Epithelial cell of esophagus (primary cell): ENCODE data around the gene DARS1.

Experiments
- DNase-seq: peaks from one replicate; pipeline ENCODE4 v3.0.0; 2010; ENCODE audit warnings: low read depth
- H3K4me3 ChIP-seq: 2 replicates; pipeline ENCODE4 v1.5.1; 2011; ENCODE audit warnings: mild to moderate bottlenecking, low read length, control low read depth
- TF ChIP-seq, protein P1 (sequence below): IDR thresholded peaks from 2 replicates; pipeline ENCODE4 v1.5.1; 2011; ENCODE audit warnings: low read depth, mild to moderate bottlenecking, low read length, control low read depth, inconsistent platforms; ENCODE audit not compliant: insufficient read depth; ENCODE audit errors: missing control alignments

DARS1 gene

DNA sequence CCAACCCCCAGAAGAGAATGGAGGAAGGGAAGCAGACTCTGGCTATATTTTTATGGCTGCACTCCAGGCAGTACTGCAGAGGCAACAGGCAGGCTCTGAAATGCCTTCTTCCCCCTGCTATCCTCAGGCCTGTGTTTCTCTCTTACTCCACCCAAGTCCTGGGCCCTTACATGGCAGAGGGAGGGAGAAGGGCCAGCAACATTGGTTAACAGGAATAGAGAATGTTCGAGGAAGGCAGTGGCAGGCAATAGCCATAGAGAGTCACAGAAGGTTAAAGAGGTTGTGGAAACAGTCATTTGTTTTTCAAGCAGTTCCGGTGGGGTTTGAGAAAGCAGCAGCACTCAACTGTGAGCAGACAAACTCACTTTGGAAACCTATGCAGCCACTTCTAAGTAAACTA, 15.1 kb upstream of the DARS1 start:
- TF ChIP-seq, protein P1, sequence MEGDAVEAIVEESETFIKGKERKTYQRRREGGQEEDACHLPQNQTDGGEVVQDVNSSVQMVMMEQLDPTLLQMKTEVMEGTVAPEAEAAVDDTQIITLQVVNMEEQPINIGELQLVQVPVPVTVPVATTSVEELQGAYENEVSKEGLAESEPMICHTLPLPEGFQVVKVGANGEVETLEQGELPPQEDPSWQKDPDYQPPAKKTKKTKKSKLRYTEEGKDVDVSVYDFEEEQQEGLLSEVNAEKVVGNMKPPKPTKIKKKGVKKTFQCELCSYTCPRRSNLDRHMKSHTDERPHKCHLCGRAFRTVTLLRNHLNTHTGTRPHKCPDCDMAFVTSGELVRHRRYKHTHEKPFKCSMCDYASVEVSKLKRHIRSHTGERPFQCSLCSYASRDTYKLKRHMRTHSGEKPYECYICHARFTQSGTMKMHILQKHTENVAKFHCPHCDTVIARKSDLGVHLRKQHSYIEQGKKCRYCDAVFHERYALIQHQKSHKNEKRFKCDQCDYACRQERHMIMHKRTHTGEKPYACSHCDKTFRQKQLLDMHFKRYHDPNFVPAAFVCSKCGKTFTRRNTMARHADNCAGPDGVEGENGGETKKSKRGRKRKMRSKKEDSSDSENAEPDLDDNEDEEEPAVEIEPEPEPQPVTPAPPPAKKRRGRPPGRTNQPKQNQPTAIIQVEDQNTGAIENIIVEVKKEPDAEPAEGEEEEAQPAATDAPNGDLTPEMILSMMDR = no peak
- no peak overlapping the region for H3K4me3 ChIP-seq

DNA sequence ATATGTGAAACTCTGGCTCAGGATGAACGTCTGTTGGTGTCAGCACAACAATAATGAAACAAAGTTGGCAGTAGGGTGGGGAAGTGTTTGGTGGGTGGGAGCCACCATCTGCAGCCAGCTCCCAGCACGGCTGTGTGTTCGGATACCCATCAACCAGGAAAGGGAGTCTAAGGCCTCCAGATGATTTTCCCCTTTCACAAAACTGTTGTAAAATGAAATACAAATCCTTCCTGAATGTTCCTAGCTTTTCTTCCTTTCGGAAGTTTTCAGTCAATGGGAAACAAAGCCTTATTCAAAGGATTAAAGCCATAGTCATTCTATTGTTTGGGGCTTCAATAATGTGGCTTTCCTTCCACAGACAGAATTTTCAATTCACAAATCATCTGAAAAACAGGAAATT, 14.5 kb upstream of the DARS1 start:
- TF ChIP-seq, protein P1 = no peak
- H3K4me3 ChIP-seq = no peak overlapping the region
- DNase-seq = no peak

More for the DNA sequence above, 15.1 kb upstream of the DARS1 start:
- DNase-seq = no peak

DNA sequence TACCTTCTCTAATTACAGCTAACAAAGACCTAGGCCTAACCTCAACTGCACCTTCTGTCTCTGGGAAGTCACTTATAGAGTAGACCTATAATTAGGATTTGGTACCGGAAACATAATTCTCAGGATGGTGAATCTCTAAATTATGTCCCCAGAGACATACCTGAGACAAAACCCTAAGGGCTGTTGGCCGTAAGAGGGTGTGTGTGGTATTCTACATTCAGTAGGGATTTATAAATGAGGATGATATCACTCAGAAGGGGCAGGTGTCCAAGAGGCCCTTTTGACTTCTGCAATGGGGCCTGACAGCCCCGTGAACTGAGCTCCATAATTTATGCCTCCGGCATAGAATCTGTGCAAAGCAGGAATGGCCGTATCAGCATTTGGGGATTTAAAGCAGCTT, 13.5 kb upstream of the DARS1 start:
- DNase-seq = no peak
- H3K4me3 ChIP-seq = no peak overlapping the region
- TF ChIP-seq, protein P1 = no peak

DNA sequence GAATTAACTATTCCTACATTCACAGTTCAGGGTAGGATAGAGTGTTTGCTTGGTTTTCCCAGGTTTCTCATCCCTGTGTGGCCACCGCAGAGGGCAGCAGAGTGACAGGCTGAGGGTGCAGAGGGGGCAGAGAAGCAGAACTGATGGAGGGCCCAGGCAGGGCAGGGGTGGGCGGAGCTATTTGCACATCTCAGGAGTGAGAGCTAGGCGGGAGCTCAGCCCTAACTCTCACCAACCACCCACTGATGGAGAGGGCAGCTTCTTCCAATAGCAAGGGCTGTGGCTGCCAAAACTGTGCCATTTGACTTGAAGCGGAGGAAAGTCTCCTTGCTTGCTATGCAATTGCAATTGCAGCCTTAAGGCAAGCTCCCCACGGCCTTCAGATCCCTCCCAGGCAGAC, 12.0 kb upstream of the DARS1 start:
- TF ChIP-seq, protein P1 = no peak
- H3K4me3 ChIP-seq = no peak overlapping the region
- no peak for DNase-seq

DNA sequence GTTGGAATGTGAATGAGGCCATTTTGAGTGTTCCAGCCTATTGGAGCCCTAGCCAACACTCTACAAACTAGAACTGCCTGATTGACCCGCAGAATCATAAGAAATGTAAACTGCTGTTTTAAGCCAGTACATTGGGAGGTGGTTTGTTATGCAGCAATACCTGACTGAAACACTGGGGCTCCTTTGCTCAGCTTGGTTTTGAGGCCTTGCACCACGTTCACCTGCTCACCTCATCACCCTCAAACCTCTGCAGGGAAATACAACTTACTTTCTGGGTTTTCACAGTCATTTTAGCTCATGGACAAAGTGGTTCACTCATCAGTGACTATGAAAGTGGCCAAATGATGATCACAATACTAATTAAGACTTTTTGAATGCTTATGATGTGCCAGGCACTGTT, 10.9 kb upstream of the DARS1 start:
- no peak overlapping the region for H3K4me3 ChIP-seq
- DNase-seq = no peak
- TF ChIP-seq, protein P1 = no peak

DNA sequence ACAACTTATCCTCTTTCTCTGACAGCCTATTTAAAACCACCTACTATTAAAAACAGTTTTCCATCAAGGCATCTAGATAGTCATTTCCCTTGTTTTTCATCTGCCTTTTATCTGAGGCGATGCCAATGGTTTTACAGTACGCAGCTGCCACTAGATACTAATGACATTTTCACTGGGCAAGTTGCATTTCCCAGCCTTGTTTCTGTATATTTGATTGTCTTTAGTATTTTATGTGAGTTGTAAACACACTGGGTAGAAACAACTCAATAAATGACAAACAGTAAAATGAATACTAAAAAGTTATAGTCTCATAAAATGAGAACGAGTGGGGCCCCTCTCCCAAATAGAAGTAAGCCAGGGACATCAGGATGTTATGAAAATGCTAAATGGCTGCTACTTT, 8.9 kb upstream of the DARS1 start:
- no peak overlapping the region for H3K4me3 ChIP-seq
- DNase-seq = no peak
- TF ChIP-seq, protein P1 = no peak

DNA sequence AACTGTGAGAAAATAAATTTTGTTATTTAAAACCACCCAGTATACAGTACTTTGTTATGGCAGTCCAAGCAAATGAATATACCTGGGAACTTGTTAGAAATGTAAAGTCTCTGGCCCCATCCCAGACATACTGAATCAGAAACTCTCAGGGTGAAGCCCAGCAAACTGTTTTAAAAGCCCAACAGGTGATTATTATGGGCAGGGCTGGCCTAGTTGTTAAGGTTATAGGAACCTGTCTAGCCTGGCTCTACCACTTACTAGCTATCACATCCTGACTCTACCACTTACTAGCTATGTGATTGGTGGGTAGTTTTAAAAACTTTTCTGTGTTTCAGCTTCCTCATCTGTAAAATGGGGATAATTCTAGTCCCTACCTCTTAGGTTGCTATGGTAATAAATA, 8.0 kb upstream of the DARS1 start:
- peak; percentile 29 for DNase-seq
- TF ChIP-seq, protein P1 = no peak
- no peak overlapping the region for H3K4me3 ChIP-seq
